Smooth muscle cell (in vitro differentiated cells): ENCODE measurements around the gene LHPP. TPM values are rescaled to one million over a fixed set of nuclear protein-coding genes. Genes with fewer than 3 reads are reported as not detected.

Experiments
- DNase-seq: peaks from one replicate; lab custom pipeline; 2025; ENCODE audit not compliant: unreplicated experiment; lab: John Stamatoyannopoulos, UW
- H2AFZ ChIP-seq: fragments of 200-600 bp; sonication (generic); 2 replicates; pipeline ENCODE4 v1.6.0; 2016; ENCODE audit warnings: antibody characterized with exemption, low read depth, mild to moderate bottlenecking
- H3F3A ChIP-seq: fragments of 200-600 bp; sonication (generic); 2 replicates; pipeline ENCODE4 v1.6.0; 2017; ENCODE audit warnings: antibody characterized with exemption, low read depth
- H3K27ac ChIP-seq: fragments of 200-600 bp; sonication (generic); 2 replicates; pipeline ENCODE4 v1.5.1; 2016; ENCODE audit warnings: low read depth, mild to moderate bottlenecking
- H3K27me3 ChIP-seq: fragments of 200-600 bp; sonication (generic); 2 replicates; pipeline ENCODE4 v1.6.1; 2016; ENCODE audit warnings: low read depth, mild to moderate bottlenecking
- H3K36me3 ChIP-seq: fragments of 200-600 bp; sonication (generic); 2 replicates; pipeline ENCODE4 v1.5.1; 2016; ENCODE audit warnings: low read depth
- H3K4me1 ChIP-seq: fragments of 200-600 bp; sonication (generic); 2 replicates; pipeline ENCODE4 v1.5.1; 2016; ENCODE audit warnings: low read depth
- H3K4me2 ChIP-seq: fragments of 200-600 bp; sonication (generic); 2 replicates; pipeline ENCODE4 v1.6.0; 2016; ENCODE audit warnings: mild to moderate bottlenecking
- H3K4me3 ChIP-seq: fragments of 200-600 bp; sonication (generic); 2 replicates; pipeline ENCODE4 v1.5.1; 2016; ENCODE audit warnings: mild to moderate bottlenecking
- H3K79me2 ChIP-seq: fragments of 200-600 bp; sonication (generic); 2 replicates; pipeline ENCODE4 v1.6.0; 2016; ENCODE audit warnings: low read depth, mild to moderate bottlenecking
- H3K9ac ChIP-seq: fragments of 200-600 bp; sonication (generic); 2 replicates; pipeline ENCODE4 v1.6.0; 2016; ENCODE audit warnings: low read depth
- H3K9me3 ChIP-seq: fragments of 200-600 bp; sonication (generic); replicated peaks from 2 replicates; pipeline ENCODE4 v1.5.1; 2016; ENCODE audit warnings: low read depth
- H4K20me1 ChIP-seq: fragments of 200-600 bp; sonication (generic); 2 replicates; pipeline ENCODE4 v1.6.0; 2016; ENCODE audit warnings: low read depth
- CTCF ChIP-seq: fragments of 200-600 bp; sonication (generic); IDR thresholded peaks from 2 replicates; pipeline ENCODE4 v1.5.1; 2017; ENCODE audit warnings: borderline replicate concordance, mild to moderate bottlenecking, antibody characterized with exemption; ENCODE audit not compliant: insufficient read depth, poor library complexity, severe bottlenecking
- WGBS: methylation state at CpG from one replicate; pipeline ENCODE4 v1.1.7; 2016; ENCODE audit warnings: low lambda C conversion rate; 5-methylcytosine and 5-hydroxymethylcytosine counted together
- polyA plus RNA-seq: library from polyadenylated mRNA; unstranded; fragments of >200 nt; fragmentation: Nextera tagmentation; extraction: Ambion mirVana; gene quantifications from 2 replicates; pipeline ENCODE4 v1.2.1, GENCODE V29; 2016
- total RNA-seq: library from RNA; depleted of rRNA; stranded (reverse); fragments of >200 nt; gene quantifications from 2 replicates; pipeline ENCODE4 v1.2.3, GENCODE V29; 2014

LHPP gene
- total and polyA plus RNA-seq, 2 experiments from 2014 or later = 7.6 to 14.0 TPM

DNA sequence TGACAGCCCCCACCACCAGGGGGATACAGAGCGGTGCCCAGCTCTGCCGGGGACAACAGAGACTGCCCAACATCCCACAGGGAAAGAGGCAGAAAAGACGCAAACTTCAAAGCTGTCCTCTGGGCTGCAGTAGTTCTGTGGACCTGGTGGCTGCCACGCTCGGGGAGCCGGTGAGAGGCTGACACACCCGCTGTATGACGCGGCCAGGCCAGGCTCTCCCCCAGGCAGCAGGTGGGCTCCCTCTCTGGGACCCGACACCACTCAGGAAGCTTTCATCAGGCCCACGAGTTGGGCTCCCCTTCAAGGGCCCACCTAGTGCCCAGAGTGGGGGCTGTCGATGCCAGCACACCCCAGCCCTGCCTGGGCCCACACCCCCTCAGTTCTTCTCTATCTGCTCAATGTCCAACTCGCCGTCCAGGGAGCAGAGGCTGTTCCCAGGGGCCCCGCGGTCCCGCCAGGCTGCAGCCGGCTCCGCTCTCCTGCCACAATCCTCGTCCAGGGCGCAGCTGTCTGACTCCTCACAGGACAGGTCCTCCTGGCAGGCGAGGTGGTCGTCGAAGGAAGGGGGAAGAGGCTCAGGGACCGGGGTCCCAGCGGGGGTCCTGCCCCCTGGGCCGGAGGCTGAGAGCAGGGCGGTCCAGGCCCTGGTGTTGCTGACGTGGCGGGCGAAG, 161.4 kb downstream of the LHPP start:
- Histone ChIP-seq H3K4me3 (no peak overlapping the region), H3K27ac (no peak overlapping the region), H3K4me1 (peaks cover 15% of the 10 kb centered on the region), H3F3A (no peaks in the 10 kb centered on the region), H4K20me1 (peaks cover 46% of the 10 kb centered on the region), H3K9ac (no peak overlapping the region), H3K36me3 (no peaks in the 10 kb centered on the region), H3K79me2 (no peaks in the 10 kb centered on the region), H3K9me3 (no peaks in the 10 kb centered on the region), H3K27me3 (no peaks in the 10 kb centered on the region), H2AFZ (no peak overlapping the region), H3K4me2 (no peak overlapping the region)
- 94% methylated on average over 28 of the region's 31 CpGs for WGBS
- TF ChIP-seq CTCF = no peak
- DNase-seq = no peak

DNA sequence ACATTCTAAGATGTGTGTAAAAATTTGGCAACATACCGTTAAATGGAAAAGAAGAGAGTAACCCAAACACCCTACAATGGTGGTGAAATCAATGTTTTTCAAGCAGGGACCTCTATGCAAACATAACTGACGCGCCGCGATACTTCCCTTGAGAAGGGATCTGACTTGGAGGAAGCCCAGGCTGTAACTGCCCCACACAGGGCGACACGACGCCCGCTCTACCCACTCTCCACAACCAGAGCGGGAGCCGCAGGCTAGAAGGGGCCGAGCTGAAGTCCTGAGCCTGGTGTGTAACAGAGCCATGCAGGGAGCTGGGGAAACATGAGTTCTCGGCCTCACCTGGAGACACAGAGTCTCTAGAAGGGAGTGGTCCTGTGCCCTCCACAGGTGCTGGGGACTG, 162.4 kb downstream of the LHPP start:
- Histone ChIP-seq H2AFZ (no peak overlapping the region), H3K9ac (no peak overlapping the region), H3K9me3 (no peaks in the 10 kb centered on the region), H3K36me3 (no peaks in the 10 kb centered on the region), H3K27ac (no peak overlapping the region), H4K20me1 (peaks cover 50% of the 10 kb centered on the region), H3K4me3 (no peak overlapping the region), H3K4me1 (peaks cover 15% of the 10 kb centered on the region), H3K4me2 (no peak overlapping the region), H3K27me3 (no peaks in the 10 kb centered on the region), H3F3A (no peaks in the 10 kb centered on the region), H3K79me2 (no peaks in the 10 kb centered on the region)
- DNase-seq = no peak
- WGBS = 95% methylated on average over 13 of the region's 13 CpGs
- TF ChIP-seq CTCF = no peak

DNA sequence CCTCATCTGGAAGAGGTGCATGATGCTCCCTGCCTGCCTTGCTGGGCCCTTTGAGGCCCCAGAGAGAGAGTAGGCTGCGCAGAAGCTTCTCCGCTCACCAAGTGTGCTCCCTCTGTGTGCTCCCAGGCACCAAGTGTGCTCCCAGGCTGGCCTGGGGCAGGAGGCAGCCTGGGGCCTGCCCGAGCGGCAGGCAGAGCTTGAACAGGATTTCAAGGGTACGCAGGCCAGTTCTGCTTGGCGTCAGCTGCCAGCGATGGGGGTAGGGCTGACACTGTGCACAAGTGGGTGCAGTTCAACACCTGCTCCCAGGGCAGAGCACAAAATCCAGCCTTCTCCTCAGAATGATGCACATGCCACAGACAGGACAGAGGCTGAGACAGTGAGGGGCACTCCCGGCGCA, 162.8 kb downstream of the LHPP start:
- Histone ChIP-seq H2AFZ (no peak overlapping the region), H3K27ac (no peak overlapping the region), H4K20me1 (peaks cover 54% of the 10 kb centered on the region), H3K27me3 (no peaks in the 10 kb centered on the region), H3K4me3 (no peak overlapping the region), H3K79me2 (no peaks in the 10 kb centered on the region), H3K9ac (no peak overlapping the region), H3K9me3 (no peaks in the 10 kb centered on the region), H3K4me2 (no peak overlapping the region), H3K36me3 (no peaks in the 10 kb centered on the region), H3F3A (no peaks in the 10 kb centered on the region), H3K4me1 (peaks cover 12% of the 10 kb centered on the region)
- DNase-seq = no peak
- TF ChIP-seq CTCF = no peak
- 96% methylated on average over 9 of the region's 9 CpGs for WGBS

GRCh38 chr10:124624895-124625294, 163.3 kb downstream of the LHPP start:
- no peaks in the 10 kb centered on the region for H3F3A ChIP-seq
- H3K4me3 ChIP-seq = no peak overlapping the region
- no peaks in the 10 kb centered on the region for H3K27me3 ChIP-seq
- H2AFZ ChIP-seq = no peak overlapping the region
- H3K36me3 ChIP-seq = no peaks in the 10 kb centered on the region
- no peak overlapping the region for H3K27ac ChIP-seq
- no peak for DNase-seq
- no peak overlapping the region for H3K4me2 ChIP-seq
- peaks cover 8% of the 10 kb centered on the region for H3K4me1 ChIP-seq
- no peak for TF ChIP-seq CTCF
- WGBS = 91% methylated on average over 16 of the region's 16 CpGs
- H3K79me2 ChIP-seq = no peaks in the 10 kb centered on the region
- peaks cover 58% of the 10 kb centered on the region for H4K20me1 ChIP-seq
- no peaks in the 10 kb centered on the region for H3K9me3 ChIP-seq
- H3K9ac ChIP-seq = no peak overlapping the region
